AML-193 (cell line): ENCODE measurements around the gene ASNS.
"Not testable (repeated sequence)": the region's sequence is repeated elsewhere in the genome, so short reads cannot be mapped to it uniquely, and the experiment has no call there.

Source experiments
- DNase-seq, 2 experiments: peaks; one replicate each; lab custom pipeline; 2025; lab: John Stamatoyannopoulos, UW

The ASNS gene

GRCh38 chr7:97872025-97872669 is at the start of gene ASNS:
TSS of gene ASNS (minus strand) at chr7:97872408. CDS start at chr7:97869156, 3,252 bp downstream.
- DNase-seq = peak; percentile 48 to 50

- DNase-seq = not testable (repeated sequence)
These were observed 49.0 kb upstream of the ASNS start for GRCh38 chr7:97921254-97921653.

- not testable (repeated sequence) for DNase-seq
These were observed 43.1 kb upstream of the ASNS start for GRCh38 chr7:97915267-97915666.

- DNase-seq = not testable (repeated sequence)
These were observed 40.1 kb upstream of the ASNS start for GRCh38 chr7:97912294-97912693.

GRCh38 chr7:97896893-97897292 is 24.7 kb upstream of the ASNS start:
- not testable (repeated sequence) for DNase-seq

GRCh38 chr7:97891721-97892120 is 19.5 kb upstream of the ASNS start:
- DNase-seq = not testable (repeated sequence)

GRCh38 chr7:97879527-97879926 is 7.3 kb upstream of the ASNS start:
- DNase-seq = not testable (repeated sequence)

GRCh38 chr7:97874894-97875293 is 2.7 kb upstream of the ASNS start:
- not testable (repeated sequence) for DNase-seq

GRCh38 chr7:97873606-97874005 is 1.4 kb upstream of the ASNS start:
- no peak for DNase-seq

GRCh38 chr7:97871659-97872024 is 566 bp downstream of the ASNS start:
- DNase-seq = no peak

GRCh38 chr7:97868788-97869187 is 3.4 kb downstream of the ASNS start:
- no peak for DNase-seq

GRCh38 chr7:97868314-97868713 is 3.9 kb downstream of the ASNS start:
- no peak for DNase-seq

- no peak for DNase-seq
These were observed 7.1 kb downstream of the ASNS start for GRCh38 chr7:97865104-97865503.

GRCh38 chr7:97859606-97860204 is 12.5 kb downstream of the ASNS start:
- DNase-seq = no peak

- no peak for DNase-seq
These were observed 14.0 kb downstream of the ASNS start for GRCh38 chr7:97858221-97858620.

- no peak for DNase-seq
These were observed 14.7 kb downstream of the ASNS start for GRCh38 chr7:97857544-97857943.

- DNase-seq = no peak
These were observed 20.5 kb downstream of the ASNS start for GRCh38 chr7:97851683-97852082.

- not testable (repeated sequence) for DNase-seq
These were observed 21.8 kb downstream of the ASNS start for GRCh38 chr7:97850262-97851031.

- DNase-seq = no peak
These were observed 24.4 kb downstream of the ASNS start for GRCh38 chr7:97847791-97848190.

GRCh38 chr7:97846945-97847344 is 25.3 kb downstream of the ASNS start:
- no peak for DNase-seq

- DNase-seq = peak; percentile 19 to 31
These were observed 26.5 kb downstream of the ASNS start for GRCh38 chr7:97845622-97846203.

- no peak for DNase-seq
These were observed 28.2 kb downstream of the ASNS start for GRCh38 chr7:97844036-97844435.
